Neuronal stem cell (in vitro differentiated cells): ENCODE data around the gene ACP2. TPM values are rescaled to one million over a fixed set of nuclear protein-coding genes. Genes with fewer than 3 reads are reported as not detected.

ENCODE experiments used
- DNase-seq: peaks from one replicate; pipeline ENCODE4 v3.0.0-alpha.2; 2013; ENCODE audit warnings: low spot score
- H2AFZ ChIP-seq: one replicate; pipeline ENCODE4 v1.6.1; 2013; ENCODE audit warnings: mild to moderate bottlenecking, low read length, inconsistent platforms
- H2AK5ac ChIP-seq: 2 replicates; pipeline ENCODE4 v1.6.1; 2013; ENCODE audit warnings: low read depth, mild to moderate bottlenecking, inconsistent platforms, low read length, moderate library complexity, mixed read lengths
- H2BK120ac ChIP-seq: 2 replicates; pipeline ENCODE4 v1.6.1; 2013; ENCODE audit warnings: low read depth, mild to moderate bottlenecking, inconsistent platforms, low read length, moderate library complexity, mixed read lengths
- H2BK12ac ChIP-seq: one replicate; pipeline ENCODE4 v1.6.1; 2013; ENCODE audit warnings: low read length, inconsistent platforms
- H2BK15ac ChIP-seq: 2 replicates; pipeline ENCODE4 v1.6.1; 2013; ENCODE audit warnings: mild to moderate bottlenecking, low read length, inconsistent platforms, mixed read lengths
- H2BK5ac ChIP-seq: one replicate; pipeline ENCODE4 v1.6.1; 2013; ENCODE audit warnings: inconsistent platforms, mild to moderate bottlenecking, low read length, moderate library complexity
- H3K14ac ChIP-seq: one replicate; pipeline ENCODE4 v1.6.1; 2013; ENCODE audit warnings: low read length, inconsistent platforms
- H3K18ac ChIP-seq: 2 replicates; pipeline ENCODE4 v1.6.1; 2013; ENCODE audit warnings: low read length, inconsistent platforms
- H3K23ac ChIP-seq: 2 replicates; pipeline ENCODE4 v1.6.1; 2013; ENCODE audit warnings: low read depth, mild to moderate bottlenecking, mixed read lengths, low read length, inconsistent platforms; ENCODE audit not compliant: poor library complexity
- H3K27ac ChIP-seq: replicated peaks from 3 replicates; pipeline ENCODE4 v1.5.1; 2013; ENCODE audit warnings: low read length, inconsistent platforms
- H3K27me3 ChIP-seq, 3 experiments: 2 replicates each; pipeline ENCODE4 v1.6.1; 2013; ENCODE audit warnings: low read length in 3 of 3, mild to moderate bottlenecking in 2 of 3, inconsistent platforms in 1 of 3, low read depth in 1 of 3, mixed read lengths in 1 of 3, moderate library complexity in 1 of 3; ENCODE audit not compliant: control insufficient read depth in 3 of 3, insufficient read depth in 3 of 3
- H3K36me3 ChIP-seq, 2 donors: replicated peaks in 1 of 2; 2 replicates each; pipeline ENCODE4 v1.6.1; 2013; ENCODE audit warnings: low read length in 2 of 2; ENCODE audit not compliant: control insufficient read depth in 2 of 2, insufficient read depth in 2 of 2
- H3K4ac ChIP-seq: 2 replicates; pipeline ENCODE4 v1.6.1; 2013; ENCODE audit warnings: inconsistent platforms, mild to moderate bottlenecking, low read length, moderate library complexity
- H3K4me1 ChIP-seq, 2 donors: 1 replicate in 1 of 2; 2 replicates in 1 of 2; pipeline ENCODE4 v1.6.1; 2013; ENCODE audit warnings: low read length in 2 of 2, low read depth in 1 of 2; ENCODE audit not compliant: control insufficient read depth in 2 of 2, insufficient read depth in 1 of 2
- H3K4me2 ChIP-seq: one replicate; pipeline ENCODE4 v1.6.1; 2013; ENCODE audit warnings: mild to moderate bottlenecking, low read length, inconsistent platforms; ENCODE audit not compliant: insufficient read depth, poor library complexity, severe bottlenecking
- H3K4me3 ChIP-seq, 2 donors: 2 replicates each; pipeline ENCODE4 v1.5.1; 2013; ENCODE audit warnings: low read length in 2 of 2, mild to moderate bottlenecking in 2 of 2, inconsistent platforms in 1 of 2, moderate library complexity in 1 of 2
- H3K79me1 ChIP-seq: one replicate; pipeline ENCODE4 v1.6.1; 2013; ENCODE audit warnings: low read depth, mild to moderate bottlenecking, inconsistent platforms, low read length, moderate library complexity
- H3K9ac ChIP-seq: one replicate; pipeline ENCODE4 v1.6.1; 2013; ENCODE audit warnings: mild to moderate bottlenecking, low read depth, low read length, inconsistent platforms; ENCODE audit not compliant: poor library complexity
- H3K9me3 ChIP-seq, 2 donors: replicated peaks in 1 of 2; 2 replicates each; pipeline versions ENCODE3 to v1.6.1; 2013; ENCODE audit warnings: low read length in 2 of 2, mild to moderate bottlenecking in 2 of 2, inconsistent platforms in 1 of 2, low read depth in 1 of 2, mixed read lengths in 1 of 2, moderate library complexity in 1 of 2; ENCODE audit not compliant: control insufficient read depth in 2 of 2, insufficient read depth in 1 of 2
- H4K8ac ChIP-seq: one replicate; pipeline ENCODE4 v1.6.1; 2013; ENCODE audit warnings: low read depth, mild to moderate bottlenecking, inconsistent platforms, low read length, moderate library complexity
- H4K91ac ChIP-seq: one replicate; pipeline ENCODE4 v1.6.1; 2013; ENCODE audit warnings: low read length, low read depth, mild to moderate bottlenecking, inconsistent platforms; ENCODE audit not compliant: poor library complexity
- WGBS, 2 donors: extraction: QIAGEN DNeasy Blood & Tissue Kit; methylation state at CpG; one replicate each; pipeline ENCODE4 v1.1.7; 2013; ENCODE audit warnings: missing lambda C conversion rate in 2 of 2, mixed read lengths in 1 of 2; ENCODE audit not compliant: insufficient read length in 2 of 2, insufficient replicate concordance in 1 of 2; ENCODE audit errors: extremely low coverage in 2 of 2; 5-methylcytosine and 5-hydroxymethylcytosine counted together
- polyA plus RNA-seq, 2 experiments: library from polyadenylated mRNA; stranded (reverse); fragments of 200-250 nt; gene quantifications; one replicate each; pipeline ENCODE4 v1.2.3, GENCODE V29; 2013

The ACP2 gene
- polyA plus RNA-seq (2013, experiment 1 of 2): 14.9 TPM
- polyA plus RNA-seq (2013, experiment 2 of 2): 16.5 TPM

- WGBS, 2 donors: no CpG with 5 or more reads among the region's 45 CpGs
Observed at GRCh38 chr11:47248664-47249377, at the start of gene ACP2. ACP2 (minus strand) TSS chr11:47248814; CDS start chr11:47248789, 25 bp downstream.

GRCh38 chr11:47296045-47296444, 47.4 kb upstream of the ACP2 start:
- Histone ChIP-seq H2BK5ac (no peak overlapping the region), H3K23ac (no peak overlapping the region), H3K4ac (no peak overlapping the region), H3K14ac (no peak overlapping the region), H3K4me1 (no peaks in the 10 kb centered on the region), H3K27me3 (no peaks in the 10 kb centered on the region), H3K79me1 (no peaks in the 10 kb centered on the region), H2BK12ac (no peak overlapping the region), H3K4me3 (no peak overlapping the region), H3K9me3 (peaks cover 0 to 2% of the 10 kb centered on the region in 2 donors), H2BK15ac (no peak overlapping the region), H3K4me2 (no peak overlapping the region), H2BK120ac (no peak overlapping the region), H3K36me3 (peaks cover 17 to 83% of the 10 kb centered on the region in 2 donors), H2AK5ac (no peak overlapping the region), H4K8ac (no peak overlapping the region), H3K18ac (no peak overlapping the region), H3K9ac (no peak overlapping the region), H3K27ac (no peak overlapping the region), H4K91ac (no peak overlapping the region), H2AFZ (no peak overlapping the region)
- DNase-seq: no peak
- WGBS, 2 donors: 100% methylated on average over 1 of the region's 4 CpGs; no CpG with 5 or more reads in 1 of the 2 donors

More at GRCh38 chr11:47248664-47249377, at the start of gene ACP2:
- H3K9ac ChIP-seq: peak within 1 kb of the TSS; percentile 93
- no peak within 1 kb of the TSS for H4K8ac ChIP-seq
- peak; percentile 87 for DNase-seq
- no peaks in the 10 kb centered on the region for H3K27me3 ChIP-seq
- H3K36me3 ChIP-seq: peaks cover 18 to 33% of the 10 kb centered on the region in 2 donors
- H3K4me3 ChIP-seq: peak within 1 kb of the TSS; percentile 61 to 93
- peak within 1 kb of the TSS; percentile 95 for H2AFZ ChIP-seq
- peak within 1 kb of the TSS; percentile 73 for H3K4me2 ChIP-seq
- H3K79me1 ChIP-seq: peaks cover 11% of the 10 kb centered on the region
- no peaks in the 10 kb centered on the region for H3K9me3 ChIP-seq
- peak within 1 kb of the TSS; percentile 91 for H3K27ac ChIP-seq
- H2BK120ac ChIP-seq: peak within 1 kb of the TSS; percentile 13
- H2BK5ac ChIP-seq: peak within 1 kb of the TSS; percentile 85
- H2BK12ac ChIP-seq: no peak within 1 kb of the TSS
- peak within 1 kb of the TSS; percentile 96 for H3K23ac ChIP-seq
- H4K91ac ChIP-seq: peak within 1 kb of the TSS; percentile 49
- H3K18ac ChIP-seq: peak within 1 kb of the TSS; percentile 98
- H3K4ac ChIP-seq: no peak within 1 kb of the TSS
- H3K14ac ChIP-seq: peak within 1 kb of the TSS; percentile 22
- H3K4me1 ChIP-seq: peaks cover 6 to 10% of the 10 kb centered on the region in 2 donors
- H2BK15ac ChIP-seq: no peak within 1 kb of the TSS
- H2AK5ac ChIP-seq: peak within 1 kb of the TSS; percentile 46

GRCh38 chr11:47295385-47295784, 46.8 kb upstream of the ACP2 start:
- Histone ChIP-seq H3K18ac (no peak overlapping the region), H3K4me1 (no peaks in the 10 kb centered on the region), H3K4ac (no peak overlapping the region), H3K36me3 (peaks cover 21 to 85% of the 10 kb centered on the region in 2 donors), H3K4me3 (no peak overlapping the region), H3K9me3 (peaks cover 0 to 2% of the 10 kb centered on the region in 2 donors), H3K14ac (no peak overlapping the region), H2AK5ac (no peak overlapping the region), H2BK5ac (no peak overlapping the region), H2BK12ac (no peak overlapping the region), H2BK15ac (no peak overlapping the region), H3K79me1 (no peaks in the 10 kb centered on the region), H3K23ac (no peak overlapping the region), H2BK120ac (no peak overlapping the region), H4K8ac (no peak overlapping the region), H3K4me2 (no peak overlapping the region), H4K91ac (no peak overlapping the region), H2AFZ (no peak overlapping the region), H3K27ac (no peak overlapping the region), H3K9ac (no peak overlapping the region), H3K27me3 (no peaks in the 10 kb centered on the region)
- no peak for DNase-seq
- no CpG with 5 or more reads among the region's 5 CpGs for WGBS, 2 donors

GRCh38 chr11:47289856-47290255, 41.2 kb upstream of the ACP2 start:
- no peak for DNase-seq

More at GRCh38 chr11:47289856-47290255, 41.2 kb upstream of the ACP2 start:
- Histone ChIP-seq H3K4me3 (no peak overlapping the region), H3K9me3 (no peaks in the 10 kb centered on the region), H4K8ac (no peak overlapping the region), H3K4me1 (no peaks in the 10 kb centered on the region), H2BK15ac (no peak overlapping the region), H3K23ac (no peak overlapping the region), H2AFZ (no peak overlapping the region), H2BK120ac (no peak overlapping the region), H3K36me3 (peaks cover 46 to 93% of the 10 kb centered on the region in 2 donors), H3K27ac (no peak overlapping the region), H3K18ac (no peak overlapping the region), H2AK5ac (no peak overlapping the region), H4K91ac (no peak overlapping the region), H3K27me3 (no peaks in the 10 kb centered on the region), H2BK12ac (no peak overlapping the region), H3K4me2 (no peak overlapping the region), H2BK5ac (no peak overlapping the region), H3K9ac (no peak overlapping the region), H3K4ac (no peak overlapping the region), H3K14ac (no peak overlapping the region), H3K79me1 (peaks cover 2% of the 10 kb centered on the region)
- no CpG with 5 or more reads among the region's 15 CpGs for WGBS, 2 donors
